Activated CD8-positive, alpha-beta memory T cell treated with anti-CD3 and anti-CD28 coated beads, Interleukin-2, amount 50 U/mL, for 4 hours (primary cell): ENCODE measurements around the gene HSD17B12.
"Not testable (repeated sequence)": the region's sequence is repeated elsewhere in the genome, so short reads cannot be mapped to it uniquely, and the experiment has no call there.

ENCODE experiments used
- DNase-seq: peaks from one replicate; pipeline ENCODE4 v3.0.0-alpha.2; 2020

Gene HSD17B12

GRCh38 chr11:43748095-43748494, 67.6 kb downstream of the HSD17B12 start:
- DNase-seq: no peak

- DNase-seq: no peak
These were observed 71.2 kb downstream of the HSD17B12 start for GRCh38 chr11:43751726-43752125.

- no peak for DNase-seq
These were observed 76.0 kb downstream of the HSD17B12 start for GRCh38 chr11:43756575-43756974.

- DNase-seq: no peak
These were observed 78.4 kb downstream of the HSD17B12 start for GRCh38 chr11:43758927-43759326.

- no peak for DNase-seq
These were observed 80.4 kb downstream of the HSD17B12 start for GRCh38 chr11:43760902-43761301.

GRCh38 chr11:43765194-43765593, 84.7 kb downstream of the HSD17B12 start:
- no peak for DNase-seq

GRCh38 chr11:43768654-43769053, 88.1 kb downstream of the HSD17B12 start:
- not testable (repeated sequence) for DNase-seq

GRCh38 chr11:43770173-43770572, 89.6 kb downstream of the HSD17B12 start:
- no peak for DNase-seq

- DNase-seq: no peak
These were observed 92.2 kb downstream of the HSD17B12 start for GRCh38 chr11:43772733-43773132.

GRCh38 chr11:43774786-43775185, 94.2 kb downstream of the HSD17B12 start:
- DNase-seq: no peak

GRCh38 chr11:43779306-43779705, 98.8 kb downstream of the HSD17B12 start:
- DNase-seq: no peak

- DNase-seq: no peak
These were observed 103.8 kb downstream of the HSD17B12 start for GRCh38 chr11:43784301-43784700.

GRCh38 chr11:43784866-43785265, 104.3 kb downstream of the HSD17B12 start:
- DNase-seq: no peak

GRCh38 chr11:43785318-43785717, 104.8 kb downstream of the HSD17B12 start:
- no peak for DNase-seq

- DNase-seq: no peak
These were observed 105.5 kb downstream of the HSD17B12 start for GRCh38 chr11:43786016-43786415.

- DNase-seq: no peak
These were observed 107.3 kb downstream of the HSD17B12 start for GRCh38 chr11:43787824-43788223.

GRCh38 chr11:43788421-43788820, 107.9 kb downstream of the HSD17B12 start:
- no peak for DNase-seq

- DNase-seq: no peak
These were observed 109.3 kb downstream of the HSD17B12 start for GRCh38 chr11:43789700-43790443.

- no peak for DNase-seq
These were observed 109.9 kb downstream of the HSD17B12 start for GRCh38 chr11:43790444-43790794.

- DNase-seq: no peak
These were observed 116.8 kb downstream of the HSD17B12 start for GRCh38 chr11:43797337-43797736.

- DNase-seq: no peak
These were observed 117.3 kb downstream of the HSD17B12 start for GRCh38 chr11:43797866-43798265.

GRCh38 chr11:43802509-43802908, 122.0 kb downstream of the HSD17B12 start:
- no peak for DNase-seq

- no peak for DNase-seq
These were observed 123.2 kb downstream of the HSD17B12 start for GRCh38 chr11:43803766-43804165.

GRCh38 chr11:43806976-43807375, 126.4 kb downstream of the HSD17B12 start:
- no peak for DNase-seq

- no peak for DNase-seq
These were observed 130.5 kb downstream of the HSD17B12 start for GRCh38 chr11:43810929-43811596.
